Activated T-helper 1 cell treated with anti-CD3 and anti-CD28 coated beads, Interleukin-12 subunit alpha, Interleukin-12 subunit beta, Interleukin-2, Interleukin-4 antibody, amounts not matched to agents 30 ng/mL and 10 ng/mL and 1 ng/mL, durations not matched to agents 14 hours and 24 hours and 36 hours (primary cell): ENCODE measurements around the gene SERPINB1. TPM values are rescaled to one million over a fixed set of nuclear protein-coding genes. Genes with fewer than 3 reads are reported as not detected.

Source experiments
- DNase-seq: peaks from one replicate; pipeline ENCODE4 v3.0.0; 2021; ENCODE audit warnings: low spot score
- H3K27ac Mint-ChIP-seq: one replicate; pipeline ENCODE4 v1.8.0; 2021; ENCODE audit warnings: mild to moderate bottlenecking, mixed read lengths
- H3K27me3 Mint-ChIP-seq: one replicate; pipeline ENCODE4 v1.8.0; 2022; ENCODE audit warnings: mild to moderate bottlenecking, moderate library complexity, mixed read lengths; ENCODE audit not compliant: insufficient read depth
- H3K36me3 Mint-ChIP-seq: one replicate; pipeline ENCODE4 v1.8.0; 2021; ENCODE audit warnings: low read depth, mixed read lengths
- H3K4me1 Mint-ChIP-seq: one replicate; pipeline ENCODE4 v1.8.0; 2021; ENCODE audit warnings: low read depth, mixed read lengths
- H3K4me3 Mint-ChIP-seq: one replicate; pipeline ENCODE4 v1.8.0; 2021; ENCODE audit warnings: mild to moderate bottlenecking, moderate library complexity, mixed read lengths
- H3K9me3 Mint-ChIP-seq: one replicate; pipeline ENCODE4 v1.8.0; 2021; ENCODE audit warnings: mixed read lengths
- intact Hi-C: fragments of 100-400 bp; cut with micrococcal nuclease; formaldehyde crosslinking; loops from one replicate; pipeline ENCODE4 v1.15.1; 2024
- total RNA-seq: library from RNA; stranded (reverse); gene quantifications from 2 replicates; pipeline ENCODE4 v1.2.3, GENCODE V29; 2022

Gene SERPINB1
- total RNA-seq, 1 donor from 2014 or later = 80.1 TPM

GRCh38 chr6:2852921-2853322 is 11.3 kb upstream of the SERPINB1 start:
- Mint-ChIP-seq H3K27me3 (no peaks in the 10 kb centered on the region), H3K27ac (peak overlapping the region; percentile 87), H3K9me3 (peaks cover 6% of the 10 kb centered on the region), H3K4me3 (no peak overlapping the region), H3K36me3 (peaks cover 4% of the 10 kb centered on the region), H3K4me1 (peaks cover 75% of the 10 kb centered on the region)
- intact Hi-C loops = no loop called here
- no peak for DNase-seq

- peak overlapping the region; percentile 87 for H3K27ac Mint-ChIP-seq
- DNase-seq = no peak
- no peaks in the 10 kb centered on the region for H3K27me3 Mint-ChIP-seq
- H3K4me3 Mint-ChIP-seq = no peak overlapping the region
- peaks cover 4% of the 10 kb centered on the region for H3K36me3 Mint-ChIP-seq
- H3K9me3 Mint-ChIP-seq = peaks cover 6% of the 10 kb centered on the region
- intact Hi-C loops = no loop called here
- peaks cover 72% of the 10 kb centered on the region for H3K4me1 Mint-ChIP-seq
These were observed 10.8 kb upstream of the SERPINB1 start for GRCh38 chr6:2852514-2852855.

- no peak for DNase-seq
- intact Hi-C loops = no loop called here
- Mint-ChIP-seq H3K27ac (no peak overlapping the region), H3K9me3 (peaks cover 6% of the 10 kb centered on the region), H3K36me3 (peaks cover 4% of the 10 kb centered on the region), H3K27me3 (no peaks in the 10 kb centered on the region), H3K4me3 (no peak overlapping the region), H3K4me1 (peaks cover 70% of the 10 kb centered on the region)
These were observed 10.3 kb upstream of the SERPINB1 start for GRCh38 chr6:2851727-2852513.

GRCh38 chr6:2850538-2851113 is 9.0 kb upstream of the SERPINB1 start:
- peaks cover 70% of the 10 kb centered on the region for H3K4me1 Mint-ChIP-seq
- peaks cover 6% of the 10 kb centered on the region for H3K9me3 Mint-ChIP-seq
- no peak for DNase-seq
- H3K36me3 Mint-ChIP-seq = peaks cover 4% of the 10 kb centered on the region
- peak overlapping the region; percentile 63 for H3K27ac Mint-ChIP-seq
- intact Hi-C loops = no loop called here
- no peak overlapping the region for H3K4me3 Mint-ChIP-seq
- no peaks in the 10 kb centered on the region for H3K27me3 Mint-ChIP-seq

DNA sequence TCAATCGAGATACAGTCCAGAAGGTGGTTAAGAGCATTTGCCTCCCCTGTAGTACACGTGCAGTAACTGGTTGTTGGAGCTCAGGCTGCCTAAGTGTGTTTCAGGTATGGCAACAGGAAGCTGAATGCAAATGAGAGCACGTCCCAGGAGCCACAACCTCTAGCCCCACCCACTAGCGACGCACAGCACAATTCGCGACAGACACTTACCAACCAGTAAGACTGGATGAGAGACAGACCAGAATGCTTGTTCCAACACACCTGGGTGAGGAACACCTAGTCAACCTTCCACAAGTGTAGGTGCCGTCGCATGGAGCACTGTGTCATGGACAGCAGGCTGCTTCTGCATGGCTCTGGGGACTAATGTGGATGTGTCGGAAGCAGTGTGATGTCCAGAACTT is 7.2 kb upstream of the SERPINB1 start:
- Mint-ChIP-seq H3K4me1 (peaks cover 64% of the 10 kb centered on the region), H3K9me3 (peaks cover 6% of the 10 kb centered on the region), H3K27ac (peak overlapping the region; percentile 88), H3K27me3 (no peaks in the 10 kb centered on the region), H3K36me3 (peaks cover 4% of the 10 kb centered on the region), H3K4me3 (peak overlapping the region; percentile 69)
- intact Hi-C loops = loop anchor here (10.0 kb wide), 1 partner anchor 604 kb away; the partner anchor contains the start of gene GMDS
- peak; percentile 56 for DNase-seq

DNA sequence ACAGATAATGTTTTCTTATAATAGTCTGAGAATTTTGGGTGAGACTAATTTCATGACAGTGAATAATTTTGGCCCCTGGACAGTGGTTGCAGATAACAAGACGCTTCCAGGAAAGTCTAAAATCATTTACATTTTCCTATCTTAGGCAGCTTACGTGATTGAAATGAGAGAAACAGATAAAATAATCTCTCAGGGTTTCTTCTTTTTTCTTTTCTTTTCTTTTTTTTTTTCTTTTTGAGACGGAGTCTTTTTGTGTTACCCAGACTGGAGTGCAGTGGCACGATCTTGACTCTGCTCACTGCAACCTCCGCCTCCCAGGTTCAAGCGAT is 4.2 kb upstream of the SERPINB1 start:
- Mint-ChIP-seq H3K4me1 (peaks cover 64% of the 10 kb centered on the region), H3K27ac (peak overlapping the region; percentile 41), H3K36me3 (peaks cover 8% of the 10 kb centered on the region), H3K4me3 (peak overlapping the region; percentile 31), H3K9me3 (peaks cover 6% of the 10 kb centered on the region), H3K27me3 (no peaks in the 10 kb centered on the region)
- DNase-seq = no peak
- intact Hi-C loops = loop anchor here (1.0 to 10.0 kb wide), 9 partner anchors 8 to 601 kb away; partner anchors contain the start of gene GMDS

DNA sequence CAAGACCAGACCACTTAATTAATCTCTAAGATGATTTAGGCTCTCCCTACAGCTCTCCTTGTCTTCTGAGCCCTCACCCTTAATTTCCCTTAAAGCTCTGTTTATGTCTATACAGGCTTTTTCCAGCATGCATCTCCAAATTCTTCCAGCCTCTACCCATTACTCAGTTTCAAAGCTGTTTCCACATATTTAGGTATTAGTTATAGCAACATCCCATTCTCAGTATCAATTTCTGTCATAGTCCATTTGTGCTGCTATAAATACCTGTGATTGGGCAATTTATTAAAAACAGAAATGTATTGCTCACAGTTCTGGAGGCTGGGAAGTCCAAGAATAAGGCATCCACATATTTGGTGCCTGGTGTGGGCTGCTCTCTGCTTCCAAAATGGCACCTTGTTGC is 2.3 kb upstream of the SERPINB1 start:
- Mint-ChIP-seq H3K4me3 (no peak overlapping the region), H3K27me3 (no peaks in the 10 kb centered on the region), H3K9me3 (peaks cover 3% of the 10 kb centered on the region), H3K36me3 (peaks cover 20% of the 10 kb centered on the region), H3K4me1 (peaks cover 77% of the 10 kb centered on the region), H3K27ac (no peak overlapping the region)
- no peak for DNase-seq
- intact Hi-C loops = loop anchor here (10.0 kb wide), 1 partner anchor 599 kb away; the partner anchor contains the start of gene GMDS

DNA sequence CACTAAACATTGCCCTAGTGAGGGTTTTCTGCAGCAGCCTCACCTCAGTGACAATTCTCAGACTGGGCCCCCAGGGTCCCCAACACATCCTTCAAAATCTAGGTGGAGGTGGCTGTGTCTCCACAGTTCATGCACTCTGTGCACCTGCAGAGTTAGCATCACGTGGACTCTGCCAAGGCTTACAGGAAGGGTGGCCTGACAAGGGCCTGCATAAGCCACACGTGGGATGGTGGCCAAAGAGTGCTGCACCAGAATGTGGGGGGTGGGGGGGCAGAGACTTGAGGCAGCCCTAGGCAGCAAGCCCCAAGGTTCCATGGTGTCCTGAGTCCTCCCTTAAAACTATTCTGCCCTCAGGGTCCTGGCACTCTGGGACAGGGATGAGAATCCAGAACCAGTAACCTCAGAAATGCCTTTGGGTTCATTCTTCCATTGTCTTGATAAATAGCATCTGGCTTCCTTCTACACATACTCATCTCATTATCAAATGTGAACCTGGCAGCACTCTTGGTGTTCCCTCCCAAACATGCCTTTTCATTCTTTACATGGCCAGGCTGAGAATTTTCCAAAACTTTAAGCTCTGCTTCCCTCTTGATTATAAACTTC is 1.6 kb upstream of the SERPINB1 start:
- Mint-ChIP-seq H3K4me1 (peaks cover 71% of the 10 kb centered on the region), H3K27me3 (no peaks in the 10 kb centered on the region), H3K9me3 (no peaks in the 10 kb centered on the region), H3K4me3 (peak overlapping the region; percentile 0), H3K27ac (peak overlapping the region; percentile 13), H3K36me3 (peaks cover 21% of the 10 kb centered on the region)
- DNase-seq = no peak
- intact Hi-C loops = loop anchor here (2.0 to 10.0 kb wide), 2 partner anchors 14 to 598 kb away; partner anchors contain the start of gene GMDS

DNA sequence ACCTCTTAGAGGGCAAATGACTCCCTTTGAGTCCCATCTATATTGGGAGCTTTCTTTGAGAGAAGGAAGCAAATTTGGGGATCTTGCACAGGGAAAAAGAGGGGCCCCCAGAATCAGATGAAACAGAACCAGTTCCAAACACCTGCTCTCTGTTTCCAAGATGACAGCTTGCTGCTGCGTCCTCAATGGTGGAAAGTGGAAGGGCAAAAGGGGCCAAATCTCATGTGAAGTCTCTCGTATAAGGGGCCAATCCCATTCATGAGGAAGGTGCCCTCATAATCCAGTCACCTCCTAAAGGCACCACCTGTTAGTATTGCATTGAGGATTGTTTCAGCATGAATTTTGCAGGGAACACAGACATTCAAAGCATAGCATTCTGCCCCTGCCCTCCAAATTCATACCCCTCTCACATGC is 483 bp upstream of the SERPINB1 start:
- H3K9me3 Mint-ChIP-seq = no peaks in the 10 kb centered on the region
- intact Hi-C loops = loop anchor here (1.0 to 10.0 kb wide), 3 partner anchors 15 to 597 kb away; partner anchors contain the start of gene GMDS
- no peak for DNase-seq
- peaks cover 65% of the 10 kb centered on the region for H3K4me1 Mint-ChIP-seq
- peak overlapping the region; percentile 96 for H3K4me3 Mint-ChIP-seq
- peaks cover 28% of the 10 kb centered on the region for H3K36me3 Mint-ChIP-seq
- H3K27ac Mint-ChIP-seq = peak overlapping the region; percentile 82
- no peaks in the 10 kb centered on the region for H3K27me3 Mint-ChIP-seq

- H3K9me3 Mint-ChIP-seq = no peaks in the 10 kb centered on the region
- H3K4me3 Mint-ChIP-seq = peak overlapping the region; percentile 96
- no peak for DNase-seq
- peaks cover 64% of the 10 kb centered on the region for H3K4me1 Mint-ChIP-seq
- H3K27ac Mint-ChIP-seq = no peak overlapping the region
- intact Hi-C loops = loop anchor here (1.0 to 10.0 kb wide), 7 partner anchors 49 to 596 kb away; partner anchors contain the start of genes BPHL and GMDS
- H3K27me3 Mint-ChIP-seq = no peaks in the 10 kb centered on the region
- H3K36me3 Mint-ChIP-seq = peaks cover 39% of the 10 kb centered on the region
These were observed 958 bp downstream of the SERPINB1 start for GRCh38 chr6:2840749-2841061.

- H3K9me3 Mint-ChIP-seq = no peaks in the 10 kb centered on the region
- intact Hi-C loops = loop anchor here (2.0 to 10.0 kb wide), 2 partner anchors 279 to 595 kb away; partner anchors contain the start of genes BPHL and GMDS
- H3K4me3 Mint-ChIP-seq = peak overlapping the region; percentile 96
- H3K27ac Mint-ChIP-seq = peak overlapping the region; percentile 81
- peaks cover 69% of the 10 kb centered on the region for H3K4me1 Mint-ChIP-seq
- H3K36me3 Mint-ChIP-seq = peaks cover 45% of the 10 kb centered on the region
- no peak for DNase-seq
- no peaks in the 10 kb centered on the region for H3K27me3 Mint-ChIP-seq
These were observed 1.5 kb downstream of the SERPINB1 start for GRCh38 chr6:2839982-2840748.

DNA sequence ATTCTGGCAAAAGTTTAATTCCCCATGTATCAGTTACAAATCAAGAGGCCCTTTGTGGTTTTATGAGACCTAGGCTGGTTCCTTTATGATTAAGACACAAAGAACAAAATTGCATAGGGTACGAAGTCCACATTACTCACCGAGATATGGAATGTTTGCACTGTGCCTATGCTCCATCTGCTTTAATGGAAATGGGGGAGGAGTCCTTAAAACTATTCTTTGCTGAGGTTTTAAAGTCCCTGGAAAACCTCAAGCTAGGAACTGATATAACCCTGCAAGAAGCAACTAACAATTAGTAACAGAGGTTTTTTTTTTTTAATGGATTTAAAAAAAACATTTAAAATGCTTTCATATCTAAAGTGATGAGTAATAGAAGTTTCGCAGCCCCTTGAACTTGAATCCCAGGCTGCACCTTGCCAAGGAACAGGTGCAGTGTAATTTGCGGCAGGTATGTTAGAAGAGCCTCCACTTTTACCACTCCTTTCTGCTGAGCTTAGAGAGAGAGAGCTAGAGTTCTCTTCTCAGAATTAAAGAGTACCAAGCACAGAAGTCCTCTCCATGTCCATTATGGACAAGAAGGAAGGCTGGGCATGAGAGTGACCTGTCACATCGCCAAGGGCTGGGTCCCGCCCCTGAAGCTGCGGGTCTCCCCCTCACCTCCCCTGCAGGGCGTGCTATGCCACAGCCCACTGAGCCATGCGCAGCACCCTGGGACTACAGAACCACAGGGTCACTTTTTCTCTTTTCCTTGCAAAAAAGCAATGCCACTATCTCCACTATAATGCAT is 2.3 kb downstream of the SERPINB1 start:
- H3K27ac Mint-ChIP-seq = peak overlapping the region; percentile 38
- H3K4me3 Mint-ChIP-seq = peak overlapping the region; percentile 96
- DNase-seq = no peak

More for the DNA sequence above, 2.3 kb downstream of the SERPINB1 start:
- Mint-ChIP-seq H3K9me3 (no peaks in the 10 kb centered on the region), H3K36me3 (peaks cover 53% of the 10 kb centered on the region), H3K27me3 (no peaks in the 10 kb centered on the region), H3K4me1 (peaks cover 71% of the 10 kb centered on the region)
- intact Hi-C loops = no loop called here
